Measurements from ENCODE around the gene MEF2D.

The MEF2D gene

GRCh38 chr1:156428746-156429288 lies 71.8 kb downstream of the MEF2D start:
- DNase-seq (ENCODE audit: low read depth, low spot score): no peak

- DNase-seq (ENCODE audit: low read depth, low spot score): no peak
These were observed 72.6 kb downstream of the MEF2D start for GRCh38 chr1:156427957-156428356.

- DNase-seq (ENCODE audit: low read depth, low spot score): no peak
These were observed 74.6 kb downstream of the MEF2D start for GRCh38 chr1:156425943-156426342.

- no peak for DNase-seq (ENCODE audit: low read depth, low spot score)
These were observed 75.7 kb downstream of the MEF2D start for GRCh38 chr1:156424806-156425432.

GRCh38 chr1:156423422-156424352 lies 76.9 kb downstream of the MEF2D start:
- no peak for DNase-seq (ENCODE audit: low read depth, low spot score)

GRCh38 chr1:156422602-156423091 lies 77.9 kb downstream of the MEF2D start:
- DNase-seq (ENCODE audit: low read depth, low spot score): no peak

- DNase-seq (ENCODE audit: low read depth, low spot score): no peak
These were observed 78.5 kb downstream of the MEF2D start for GRCh38 chr1:156421939-156422601.

- DNase-seq (ENCODE audit: low read depth, low spot score): no peak
These were observed 79.3 kb downstream of the MEF2D start for GRCh38 chr1:156421062-156421938.

GRCh38 chr1:156420205-156421061 lies 80.1 kb downstream of the MEF2D start:
- DNase-seq (ENCODE audit: low read depth, low spot score): no peak

- no peak for DNase-seq (ENCODE audit: low read depth, low spot score)
These were observed 80.7 kb downstream of the MEF2D start for GRCh38 chr1:156419854-156420204.

GRCh38 chr1:156418416-156419070 lies 82.0 kb downstream of the MEF2D start:
- no peak for DNase-seq (ENCODE audit: low read depth, low spot score)

GRCh38 chr1:156417401-156418020 lies 83.1 kb downstream of the MEF2D start:
- no peak for DNase-seq (ENCODE audit: low read depth, low spot score)

GRCh38 chr1:156416993-156417392 lies 83.6 kb downstream of the MEF2D start:
- no peak for DNase-seq (ENCODE audit: low read depth, low spot score)

GRCh38 chr1:156414461-156415064 lies 86.0 kb downstream of the MEF2D start:
- no peak for DNase-seq (ENCODE audit: low read depth, low spot score)
